Activated CD4-positive, alpha-beta T cell treated with anti-CD3 and anti-CD28 coated beads for 4 hours (primary cell): Measurements from ENCODE around the gene TBX2.

Experiments
- DNase-seq, 2 donors: peaks; one replicate each; pipeline ENCODE4 v3.0.0-alpha.2; 2020

Gene TBX2

DNA sequence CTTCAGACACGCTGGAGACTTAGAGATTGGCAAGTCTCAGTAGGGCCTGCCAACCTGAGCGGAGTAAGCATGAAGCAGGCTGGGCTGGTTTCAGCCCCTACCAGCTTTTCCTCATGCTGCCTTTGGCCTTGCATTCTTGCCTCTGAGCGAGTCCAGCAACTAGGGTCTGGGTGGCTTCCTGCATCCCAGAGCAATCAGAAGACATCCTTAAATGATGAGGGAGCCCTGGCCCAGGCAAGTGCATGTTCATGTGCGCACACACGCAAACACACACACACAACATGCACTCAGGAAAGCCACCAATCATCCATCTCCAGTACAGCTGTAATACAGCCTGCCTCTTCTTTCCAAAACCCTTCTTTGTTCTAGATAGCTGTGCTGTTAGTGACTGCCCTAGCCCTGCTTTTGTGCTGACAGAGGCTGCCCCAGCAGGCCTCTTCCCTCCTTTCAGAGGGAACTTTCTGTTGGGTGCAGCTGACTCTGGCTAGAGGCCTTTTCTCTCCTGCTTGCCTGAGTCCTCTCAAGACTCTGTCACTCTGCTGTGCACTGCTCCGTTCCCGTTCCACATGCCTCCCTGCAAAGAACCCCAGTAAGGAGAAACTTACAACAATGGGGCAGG, 30.7 kb upstream of the TBX2 start:
- no peak for DNase-seq

DNA sequence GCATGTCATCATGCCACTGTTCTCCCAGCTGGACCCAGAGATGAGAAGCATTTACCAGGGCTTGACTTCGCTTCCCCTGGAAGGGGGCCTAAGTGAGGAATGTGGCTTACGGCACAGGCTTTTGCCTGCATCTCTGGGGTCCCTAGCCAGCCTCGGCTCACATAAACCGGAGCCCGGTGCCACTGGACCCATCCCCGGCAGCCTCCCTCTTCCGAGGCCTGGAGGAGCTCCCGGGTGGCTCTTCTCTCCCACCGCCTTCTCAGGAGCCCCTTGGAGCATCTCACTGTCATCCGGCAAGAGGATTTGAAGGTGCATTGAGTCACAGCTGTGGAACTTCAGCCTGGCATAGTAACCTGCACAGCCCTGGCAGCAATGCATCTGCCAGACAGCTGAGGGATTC, 29.9 kb upstream of the TBX2 start:
- no peak for DNase-seq

DNA sequence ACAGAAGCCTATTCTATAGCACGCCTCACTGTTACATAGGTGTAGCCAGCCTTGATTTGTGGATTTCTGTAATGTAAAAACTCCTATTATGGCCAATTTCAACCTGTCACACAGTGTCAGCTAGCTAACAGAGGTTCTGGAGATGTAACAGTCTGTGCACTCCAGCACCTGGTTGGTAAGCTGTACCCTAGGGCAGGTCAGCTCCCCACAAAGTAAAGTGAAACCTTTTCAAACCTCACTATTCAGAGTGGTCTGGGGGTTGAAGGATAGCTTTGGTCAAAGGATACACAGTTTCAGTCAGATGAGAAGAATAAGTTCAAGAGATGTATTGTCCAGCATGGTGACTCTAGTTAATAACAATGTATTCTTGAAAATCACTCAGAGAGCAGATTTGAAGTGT, 28.5 kb upstream of the TBX2 start:
- DNase-seq: no peak

DNA sequence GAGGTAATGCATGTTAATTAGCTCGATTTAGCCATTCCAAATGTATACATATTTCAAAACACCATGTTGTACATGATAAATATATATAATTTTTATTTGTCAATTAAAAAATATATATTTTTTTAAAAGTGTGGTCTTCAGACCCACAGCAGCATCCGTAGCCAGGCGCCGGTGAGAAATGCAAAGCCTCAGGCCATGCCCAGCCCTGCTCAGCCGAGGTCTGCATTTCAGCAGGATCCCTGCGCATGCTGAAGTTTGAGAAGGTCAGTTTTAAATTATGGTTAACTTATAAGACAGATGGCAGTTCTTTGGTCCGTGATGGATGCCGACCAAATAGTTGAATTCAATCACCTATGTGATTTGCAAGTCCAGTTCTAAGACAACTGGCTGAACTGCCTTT, 28.0 kb upstream of the TBX2 start:
- no peak for DNase-seq

DNA sequence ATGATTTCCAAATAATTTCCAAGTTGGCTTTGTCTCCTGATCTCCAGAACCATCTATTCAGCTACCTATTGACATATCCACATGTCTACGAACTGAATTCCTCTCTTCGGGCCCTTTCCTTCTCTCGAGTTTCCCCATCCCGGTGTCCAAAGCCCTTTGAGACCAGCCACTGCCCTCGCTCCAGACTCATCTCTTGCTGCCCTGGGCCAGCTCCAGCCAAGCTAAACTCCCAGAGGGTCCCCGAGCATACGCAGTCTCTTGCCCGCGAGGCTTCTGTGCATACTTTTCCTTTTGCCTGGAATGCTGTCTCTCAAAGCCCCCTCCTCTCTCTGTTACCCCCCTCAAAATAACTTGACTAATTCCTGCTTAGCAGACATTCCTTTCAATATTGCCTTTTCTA, 27.2 kb upstream of the TBX2 start:
- no peak for DNase-seq

DNA sequence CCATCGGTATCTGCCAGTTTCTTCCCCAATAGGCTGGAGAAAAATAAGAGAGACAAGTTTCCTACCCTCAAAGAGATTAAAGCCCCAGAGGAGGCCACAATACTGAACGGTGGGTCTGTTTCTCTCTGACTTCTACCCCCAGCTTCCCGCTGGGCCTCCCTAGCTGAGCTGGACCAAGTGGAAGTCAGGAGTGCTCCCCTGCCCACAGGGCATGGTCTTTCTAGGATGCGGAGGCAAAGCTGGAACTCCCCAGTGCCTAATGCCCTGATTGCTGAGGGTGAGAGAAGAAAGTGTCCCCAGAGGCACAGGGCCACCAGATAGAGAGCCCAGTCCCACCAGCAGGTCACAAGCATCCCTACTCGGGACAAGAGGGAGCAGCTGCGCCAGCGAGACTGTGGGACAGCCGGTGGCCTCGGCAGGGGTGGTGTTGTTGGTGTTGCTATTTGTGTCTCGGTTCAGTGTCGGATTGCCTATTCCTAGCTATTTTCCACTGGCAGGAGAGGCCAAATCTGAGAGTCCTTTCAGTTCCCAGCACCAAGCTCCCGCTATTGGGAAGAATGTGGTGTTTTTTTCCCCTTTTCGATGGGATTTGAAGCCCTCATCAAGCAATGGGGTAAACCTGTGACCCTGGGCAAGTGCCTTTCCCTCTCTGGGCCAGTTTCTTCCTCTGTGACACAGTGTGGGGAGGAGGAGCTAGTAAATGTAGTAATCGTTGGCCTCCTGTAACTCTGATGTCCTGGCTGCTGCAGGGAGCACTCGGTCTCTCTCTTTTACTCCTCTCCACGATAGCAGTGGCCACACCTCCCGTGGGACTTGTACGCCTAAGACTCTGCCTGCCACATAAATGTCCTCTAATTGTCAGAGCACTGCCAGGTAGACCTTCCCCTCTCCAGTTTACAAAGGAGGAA, 22.5 kb upstream of the TBX2 start:
- no peak for DNase-seq

DNA sequence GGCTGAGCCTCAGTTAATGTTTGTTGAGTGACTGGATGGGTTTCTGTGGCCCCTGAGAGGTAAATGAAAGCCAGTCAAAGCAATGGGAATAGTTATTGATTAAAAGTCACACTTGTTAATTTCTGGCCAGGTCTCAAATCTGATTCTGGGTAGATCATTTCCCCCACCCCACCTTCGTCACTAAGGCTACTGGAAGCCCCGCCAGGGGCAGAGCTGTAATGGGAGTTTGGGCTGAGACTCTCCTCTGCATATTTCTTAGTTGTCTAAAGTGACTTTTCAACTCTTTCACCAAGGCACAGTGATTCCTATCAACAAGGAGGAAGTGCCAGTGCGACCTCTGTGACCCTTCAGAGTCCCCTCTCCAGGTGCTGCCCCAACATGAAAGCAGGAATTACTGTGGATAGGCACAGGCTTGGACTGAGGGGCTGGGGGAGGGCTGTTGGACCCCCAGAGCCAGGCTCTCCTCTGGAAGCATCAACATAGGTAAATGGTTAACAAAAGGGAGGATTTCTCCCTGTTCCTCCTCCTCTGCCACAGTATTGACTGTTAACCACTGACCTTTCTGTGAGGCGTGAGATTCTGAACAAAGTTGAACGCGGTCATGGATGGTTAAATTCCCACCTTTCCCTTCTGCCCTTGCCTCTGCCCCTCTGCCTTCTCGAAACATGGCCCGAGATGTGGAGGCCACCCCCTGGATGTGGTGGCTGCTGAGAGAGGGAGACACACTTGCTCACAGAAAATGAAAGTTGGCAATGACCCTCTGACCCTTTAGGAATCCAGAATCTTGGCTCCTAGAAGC, 20.8 kb upstream of the TBX2 start:
- no peak for DNase-seq

DNA sequence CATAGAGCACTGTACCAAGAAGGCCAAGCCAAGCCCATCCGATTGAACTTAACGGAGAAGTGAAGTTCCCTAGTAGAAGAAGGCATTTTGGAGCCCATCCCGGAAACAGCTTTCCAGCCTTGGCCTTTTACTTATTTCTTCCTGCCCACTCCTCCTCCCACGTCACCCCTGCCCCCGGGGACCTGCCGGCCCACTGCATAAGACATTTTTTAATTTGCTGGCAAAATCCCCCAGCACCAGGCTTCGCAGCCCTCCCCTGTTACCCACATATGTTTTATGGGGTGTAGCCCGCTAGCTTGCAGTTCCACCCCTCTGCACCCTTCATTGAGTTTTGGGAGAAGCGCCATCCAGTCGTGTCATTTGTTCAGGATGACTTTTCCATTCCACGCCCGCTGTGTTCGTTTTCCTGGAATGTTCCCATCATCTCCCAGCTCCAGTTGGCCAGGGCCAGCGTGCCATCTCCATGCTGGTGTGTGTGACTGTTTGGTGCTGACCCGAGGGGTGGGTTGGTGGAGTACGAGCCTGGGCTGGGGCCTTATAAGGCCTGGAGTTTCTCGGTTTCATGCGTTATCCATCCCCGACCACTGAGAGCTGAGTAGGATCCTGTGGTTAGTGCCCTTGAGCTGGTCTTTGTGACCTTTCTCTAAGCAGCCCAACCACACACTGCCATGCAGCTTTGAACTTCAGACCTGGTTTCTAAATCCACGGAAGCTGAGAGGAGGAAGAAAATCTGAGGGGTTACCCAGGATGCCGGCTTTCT, 20.0 kb upstream of the TBX2 start:
- no peak for DNase-seq

DNA sequence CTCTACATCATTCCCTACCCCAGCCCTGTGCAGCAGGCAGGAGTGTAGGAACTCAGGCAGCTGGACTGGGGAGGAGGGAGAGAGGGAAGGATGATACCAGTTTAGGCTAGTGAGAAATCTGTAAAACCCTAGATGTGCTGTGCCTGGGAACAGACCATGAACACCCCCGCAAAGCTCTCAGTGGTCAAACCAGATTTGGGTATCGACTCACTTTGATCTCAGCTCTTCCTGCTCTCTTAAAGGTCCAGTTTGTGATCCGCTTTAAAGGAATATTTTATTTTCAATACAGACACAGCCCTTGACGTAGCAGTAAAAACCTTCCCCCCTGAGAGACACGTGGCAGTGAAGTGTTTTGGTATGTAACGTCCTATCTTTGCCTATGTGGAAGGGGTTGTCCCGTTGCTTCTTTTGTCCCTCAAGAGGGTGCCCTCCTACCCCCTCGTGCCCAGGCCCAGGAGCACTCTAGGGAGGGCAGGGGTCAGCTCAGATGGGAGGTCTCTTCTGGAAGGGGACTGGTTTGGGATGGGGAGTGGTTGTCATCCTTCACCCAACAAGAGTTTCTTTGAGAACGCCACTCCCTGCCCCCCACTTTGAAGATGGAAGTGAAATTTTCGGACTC, 19.3 kb upstream of the TBX2 start:
- DNase-seq: no peak

DNA sequence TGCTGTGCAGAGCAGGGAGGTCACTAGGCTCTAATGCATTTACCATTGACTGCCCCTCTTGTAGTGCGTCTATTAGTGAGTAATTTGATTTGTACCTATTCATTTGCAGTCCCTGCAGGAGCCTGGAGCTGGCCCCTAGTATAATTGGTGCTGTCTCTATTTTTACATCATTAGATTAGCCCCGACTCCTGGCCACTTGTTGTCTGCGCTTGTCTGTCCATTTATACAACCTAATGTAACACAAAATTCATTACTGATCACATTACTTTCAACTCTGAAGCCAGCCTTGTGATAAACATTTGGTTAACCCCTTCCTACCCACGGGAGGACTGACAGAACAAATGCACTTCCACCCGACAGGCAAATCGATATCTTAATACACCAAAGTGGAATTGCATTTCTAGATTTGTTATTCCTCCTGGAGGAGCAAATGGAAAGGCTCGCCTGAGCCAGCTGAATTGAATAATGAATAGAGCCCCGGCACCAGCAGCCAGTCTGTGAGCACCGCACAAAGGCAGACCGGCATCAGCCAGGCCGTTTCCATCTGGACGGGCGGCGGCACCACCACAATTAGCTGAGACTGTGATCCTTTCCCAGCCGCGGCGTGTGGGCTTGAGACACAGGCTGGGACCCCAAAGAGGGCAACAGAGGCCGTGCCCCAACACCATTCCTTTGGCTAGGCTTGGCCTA, 18.7 kb upstream of the TBX2 start:
- DNase-seq: no peak

DNA sequence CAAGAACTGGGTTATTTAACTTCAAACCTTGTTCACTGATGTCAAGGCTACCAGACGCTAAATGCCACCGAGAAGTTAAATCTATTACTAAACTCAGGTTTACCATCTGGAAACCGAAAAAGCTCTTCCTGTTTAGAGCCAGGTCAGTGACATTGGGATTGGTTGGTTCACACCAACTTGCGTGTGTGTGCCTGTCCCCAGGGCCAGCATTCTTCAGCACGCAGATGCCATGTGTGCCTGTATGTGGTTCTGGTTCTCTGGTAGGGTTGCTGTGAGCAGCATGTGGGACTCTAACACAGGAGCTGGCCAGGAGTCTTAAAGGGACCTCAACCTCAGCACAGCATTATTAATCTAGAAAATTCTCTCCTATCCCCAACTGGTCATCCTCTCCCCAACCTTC, 18.1 kb upstream of the TBX2 start:
- DNase-seq: no peak

DNA sequence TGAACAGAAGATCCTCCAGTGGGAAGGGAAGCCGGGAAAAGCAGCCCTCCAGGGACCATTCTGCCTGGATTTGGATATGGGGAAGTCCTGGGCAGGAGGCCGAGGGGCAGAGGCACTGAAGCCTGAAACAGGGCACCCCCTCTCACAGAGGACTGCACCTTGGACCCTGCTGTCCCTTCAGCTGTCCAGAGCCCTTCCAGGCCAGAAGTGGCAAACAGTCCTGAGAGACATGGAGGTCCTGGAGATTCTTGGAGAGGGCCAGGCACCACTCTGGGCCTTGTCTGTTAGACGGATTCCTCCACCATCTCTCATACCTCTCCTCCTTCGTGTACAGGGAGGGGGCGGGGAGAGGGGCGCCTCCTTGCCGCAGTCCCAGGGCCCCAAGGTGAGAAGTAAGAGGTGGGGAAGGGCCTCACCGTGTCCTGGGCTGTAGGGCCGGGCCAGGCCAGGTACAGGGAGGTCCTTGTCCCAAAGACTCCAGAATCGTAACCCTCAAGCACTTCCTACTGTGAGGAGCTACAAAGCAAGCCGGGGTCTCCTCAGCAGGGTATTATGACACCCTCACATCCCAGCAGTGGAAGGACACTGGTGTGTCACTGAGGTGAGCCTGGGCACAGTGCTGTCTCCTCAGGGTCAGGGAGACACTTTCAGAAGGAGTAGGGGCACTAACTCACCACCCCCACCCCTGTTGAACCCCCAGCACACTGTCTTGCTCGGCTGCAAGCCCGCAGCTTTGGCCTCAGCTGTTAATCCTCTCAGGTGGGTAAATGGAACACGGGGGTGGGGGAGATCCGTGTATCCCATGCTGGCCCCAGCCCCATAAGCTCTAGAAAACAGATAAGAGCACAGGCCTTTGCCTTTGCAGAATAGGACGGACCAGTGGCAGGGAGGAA, 16.6 kb upstream of the TBX2 start:
- DNase-seq: no peak

DNA sequence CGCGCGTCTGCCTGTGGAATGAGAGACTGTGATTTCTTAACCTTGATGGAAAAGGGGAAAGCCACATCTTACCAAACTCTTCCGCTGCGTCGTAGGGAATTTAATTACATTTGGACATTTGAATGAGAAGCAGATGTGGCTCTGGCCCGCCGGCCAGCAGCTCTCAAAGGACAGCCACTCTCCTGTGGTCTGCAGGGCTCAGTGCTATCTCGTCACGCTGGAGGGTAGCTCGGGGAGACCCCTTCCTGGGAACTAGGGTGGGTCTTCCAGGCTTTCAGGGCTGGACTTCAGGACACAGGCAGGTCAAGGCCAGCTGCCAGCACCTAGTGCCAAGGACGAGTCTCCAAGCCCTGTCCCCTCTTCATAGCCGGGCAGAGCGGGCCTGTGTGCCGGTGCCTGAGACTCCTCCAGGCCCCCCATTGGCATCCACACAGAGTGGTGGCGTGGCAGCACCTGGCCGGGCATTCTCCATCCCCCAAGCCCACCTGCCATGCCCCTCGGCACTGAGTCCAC, 15.9 kb upstream of the TBX2 start:
- DNase-seq: no peak

DNA sequence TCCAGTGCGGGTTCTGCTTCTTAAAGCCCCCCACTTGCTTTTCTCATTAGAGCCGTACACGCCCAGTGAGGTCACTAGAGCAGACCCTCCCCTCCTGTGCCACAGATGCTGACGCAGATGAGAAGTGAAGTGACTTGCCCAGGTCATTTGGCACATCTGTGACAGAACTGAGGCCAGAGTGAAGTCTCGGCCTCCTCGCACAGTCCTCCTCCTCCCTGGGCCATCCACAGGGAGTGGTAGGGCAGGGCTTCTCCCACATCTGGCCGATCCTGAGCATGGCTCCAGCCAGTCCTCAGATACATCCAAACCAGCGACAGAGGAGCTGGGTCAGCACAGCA, 15.3 kb upstream of the TBX2 start:
- no peak for DNase-seq

DNA sequence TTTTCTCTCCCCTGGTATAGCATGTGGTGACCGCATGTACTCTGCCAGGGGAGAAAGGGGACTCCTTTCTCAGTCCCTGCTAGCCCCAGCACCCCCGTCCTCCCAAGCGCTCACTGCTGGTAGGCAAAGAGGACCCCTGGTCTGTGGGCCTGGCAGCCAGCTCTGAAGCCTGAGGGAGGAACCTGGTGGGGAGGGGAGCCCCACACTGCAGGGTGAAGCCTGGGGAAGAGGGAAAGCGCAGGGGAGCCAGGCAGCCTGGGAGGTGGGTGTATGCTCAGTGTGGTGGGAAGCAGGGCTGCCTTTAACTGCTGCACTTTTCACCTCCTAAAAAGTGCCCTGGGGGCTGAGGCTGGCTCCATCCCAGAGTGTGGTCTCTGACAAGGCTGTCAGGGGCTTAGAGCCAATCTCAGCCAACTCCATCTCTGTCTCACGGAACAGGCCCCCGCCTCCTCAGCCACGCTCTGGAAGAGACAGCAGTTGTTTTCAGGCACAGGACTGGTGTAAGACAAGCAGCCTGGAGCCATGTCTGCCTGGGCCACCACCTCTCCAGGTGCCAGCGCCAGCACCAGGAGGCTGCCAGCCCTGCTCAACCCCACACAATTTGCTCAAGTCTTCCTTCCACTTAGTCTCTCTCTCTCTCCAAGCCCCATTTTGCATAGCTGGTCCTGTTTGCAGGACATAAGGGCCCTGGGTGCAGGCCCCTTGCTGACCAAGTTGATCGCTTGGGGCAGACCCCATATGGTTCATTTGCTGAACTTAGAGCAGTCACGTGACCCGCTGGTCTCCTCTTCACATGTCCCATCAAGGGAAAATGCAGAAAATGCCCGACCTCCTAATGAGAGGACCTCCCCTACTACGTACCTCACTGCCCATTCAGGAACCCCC, 14.7 kb upstream of the TBX2 start:
- no peak for DNase-seq

DNA sequence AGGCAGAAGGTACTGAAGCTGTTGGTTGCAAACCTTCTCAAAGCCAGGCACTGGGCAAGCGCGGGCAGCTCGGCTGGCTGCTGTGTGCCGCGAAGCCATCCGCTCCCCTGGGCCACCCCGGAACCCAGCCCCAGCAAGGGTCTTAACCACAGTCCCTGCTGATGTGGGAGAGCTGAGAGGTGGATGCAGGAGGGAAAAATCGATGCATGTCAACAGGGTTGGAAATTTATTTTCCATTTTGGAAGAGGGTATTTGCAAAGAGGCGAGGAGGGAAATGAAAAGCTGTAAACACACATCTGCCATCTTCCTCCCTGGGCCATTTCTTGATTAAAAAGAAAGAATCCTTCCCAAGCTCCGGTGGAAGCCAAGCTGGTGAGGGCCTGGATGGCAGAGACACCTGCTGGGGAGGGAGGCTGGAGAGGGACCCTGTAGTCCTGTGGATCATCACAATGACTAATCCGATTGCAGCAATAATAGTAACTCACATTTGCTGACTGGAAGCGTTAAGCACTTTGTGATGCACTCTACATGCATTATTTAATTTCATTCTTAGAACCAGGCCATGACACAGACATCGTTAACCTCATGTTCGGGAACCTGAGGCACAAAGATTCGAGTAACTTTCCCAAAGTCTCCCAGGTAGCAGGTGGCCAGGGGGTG, 13.9 kb upstream of the TBX2 start:
- no peak for DNase-seq

DNA sequence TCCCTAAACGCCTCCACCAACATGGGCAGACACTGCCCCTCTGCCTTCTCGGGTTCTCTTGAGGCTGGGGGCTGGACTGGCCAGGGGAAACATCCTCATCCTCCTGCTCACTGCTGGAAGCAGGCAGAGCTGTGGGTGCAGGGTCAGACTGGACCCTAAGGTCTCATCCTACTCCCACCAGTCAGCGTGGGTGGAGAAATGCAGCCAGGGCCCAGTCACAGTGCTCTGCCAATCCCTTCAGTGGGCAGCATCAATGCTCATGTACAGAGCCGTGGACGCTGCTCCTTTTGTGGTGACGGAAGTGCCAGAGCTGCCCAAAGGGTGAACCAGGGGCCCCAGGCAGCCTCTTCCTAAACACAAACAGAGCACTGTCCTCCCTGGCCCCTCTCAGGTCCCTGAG, 13.4 kb upstream of the TBX2 start:
- DNase-seq: no peak

DNA sequence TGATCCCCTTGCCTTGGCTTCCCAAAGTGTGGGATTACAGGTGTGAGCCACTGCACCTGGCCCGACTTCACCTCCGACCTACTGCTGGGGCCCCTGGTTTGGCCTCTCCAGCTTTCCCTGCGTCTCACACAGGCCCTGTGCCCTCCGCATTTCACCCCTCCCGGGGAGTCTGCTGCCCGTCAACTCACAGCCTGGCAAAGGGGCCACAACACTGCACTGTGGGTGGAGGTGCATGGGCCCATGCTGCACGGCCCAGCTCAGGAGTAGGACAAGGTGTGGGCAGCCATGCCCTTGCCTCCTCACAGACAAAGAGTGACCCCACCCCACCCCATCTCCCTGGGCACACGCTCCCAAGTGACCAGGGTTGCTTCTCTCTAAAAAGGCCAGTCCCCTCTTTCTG, 12.6 kb upstream of the TBX2 start:
- DNase-seq: no peak
